ACC112 (cell line): ENCODE measurements around the gene TMED9.

Source experiments
- H2AFZ ChIP-seq: fragments of 200-600 bp; sonication (generic); one replicate; pipeline ENCODE4 v1.6.0; 2017; ENCODE audit warnings: antibody characterized with exemption, low read length; ENCODE audit not compliant: unreplicated experiment
- H3K27ac ChIP-seq: fragments of 200-600 bp; sonication (generic); 2 replicates; pipeline ENCODE4 v1.5.1; 2014; ENCODE audit warnings: low read depth, mild to moderate bottlenecking, antibody characterized with exemption, low read length, moderate library complexity
- H3K27me3 ChIP-seq: fragments of 200-600 bp; sonication (generic); 2 replicates; pipeline ENCODE4 v1.6.1; 2014; ENCODE audit warnings: mild to moderate bottlenecking, antibody characterized with exemption, low read length, moderate library complexity, mixed read lengths; ENCODE audit not compliant: insufficient read depth
- H3K36me3 ChIP-seq: fragments of 200-600 bp; sonication (generic); 2 replicates; pipeline ENCODE4 v1.6.1; 2016; ENCODE audit warnings: mild to moderate bottlenecking, antibody characterized with exemption, low read length, moderate library complexity, mixed read lengths; ENCODE audit not compliant: insufficient read depth
- H3K4me1 ChIP-seq: fragments of 200-600 bp; sonication (generic); one replicate; pipeline ENCODE4 v1.6.1; 2016; ENCODE audit warnings: low read length, mixed read lengths; ENCODE audit not compliant: insufficient read depth, unreplicated experiment, control insufficient read depth
- H3K4me3 ChIP-seq: fragments of 200-600 bp; sonication (generic); 2 replicates; pipeline ENCODE4 v1.5.1; 2014; ENCODE audit warnings: mild to moderate bottlenecking, low read depth, low read length
- H3K79me2 ChIP-seq: fragments of 200-600 bp; sonication (generic); one replicate; pipeline ENCODE4 v1.6.0; 2016; ENCODE audit warnings: low read length; ENCODE audit not compliant: control insufficient read depth, unreplicated experiment, insufficient read depth

The TMED9 gene

GRCh38 chr5:177605667-177606066, 13.7 kb downstream of the TMED9 start:
- Histone ChIP-seq H3K4me3 (no peak overlapping the region), H3K27ac (no peak overlapping the region), H3K27me3 (no peaks in the 10 kb centered on the region), H3K36me3 (no peaks in the 10 kb centered on the region), H3K4me1 (peaks cover 5% of the 10 kb centered on the region), H2AFZ (no peak overlapping the region), H3K79me2 (peaks cover 11% of the 10 kb centered on the region)

GRCh38 chr5:177606071-177607051, 14.4 kb downstream of the TMED9 start:
- peaks cover 4% of the 10 kb centered on the region for H3K79me2 ChIP-seq
- no peaks in the 10 kb centered on the region for H3K27me3 ChIP-seq
- H3K4me1 ChIP-seq, result no peaks in the 10 kb centered on the region
- H3K4me3 ChIP-seq, result no peak overlapping the region
- no peak overlapping the region for H2AFZ ChIP-seq
- no peaks in the 10 kb centered on the region for H3K36me3 ChIP-seq
- no peak overlapping the region for H3K27ac ChIP-seq

GRCh38 chr5:177607115-177607451, 15.1 kb downstream of the TMED9 start:
- Histone ChIP-seq H3K27me3 (no peaks in the 10 kb centered on the region), H3K4me1 (no peaks in the 10 kb centered on the region), H3K79me2 (no peaks in the 10 kb centered on the region), H3K27ac (no peak overlapping the region), H3K36me3 (no peaks in the 10 kb centered on the region), H3K4me3 (no peak overlapping the region), H2AFZ (no peak overlapping the region)

- no peak overlapping the region for H2AFZ ChIP-seq
- no peak overlapping the region for H3K4me3 ChIP-seq
- no peaks in the 10 kb centered on the region for H3K27me3 ChIP-seq
- no peaks in the 10 kb centered on the region for H3K79me2 ChIP-seq
- no peak overlapping the region for H3K27ac ChIP-seq
- no peaks in the 10 kb centered on the region for H3K36me3 ChIP-seq
- no peaks in the 10 kb centered on the region for H3K4me1 ChIP-seq
These were observed 15.6 kb downstream of the TMED9 start for GRCh38 chr5:177607452-177608192.

- Histone ChIP-seq H3K27me3 (no peaks in the 10 kb centered on the region), H3K27ac (no peak overlapping the region), H3K4me1 (no peaks in the 10 kb centered on the region), H3K36me3 (no peaks in the 10 kb centered on the region), H2AFZ (no peak overlapping the region), H3K4me3 (no peak overlapping the region), H3K79me2 (no peaks in the 10 kb centered on the region)
These were observed 16.5 kb downstream of the TMED9 start for GRCh38 chr5:177608243-177609075.

- Histone ChIP-seq H3K4me3 (no peak overlapping the region), H3K27me3 (no peaks in the 10 kb centered on the region), H3K4me1 (no peaks in the 10 kb centered on the region), H2AFZ (no peak overlapping the region), H3K79me2 (no peaks in the 10 kb centered on the region), H3K27ac (no peak overlapping the region), H3K36me3 (no peaks in the 10 kb centered on the region)
These were observed 17.4 kb downstream of the TMED9 start for GRCh38 chr5:177609076-177610059.

GRCh38 chr5:177610131-177610769, 18.2 kb downstream of the TMED9 start:
- Histone ChIP-seq H3K36me3 (no peaks in the 10 kb centered on the region), H3K79me2 (no peaks in the 10 kb centered on the region), H3K4me1 (no peaks in the 10 kb centered on the region), H3K27me3 (no peaks in the 10 kb centered on the region), H3K4me3 (no peak overlapping the region), H3K27ac (no peak overlapping the region), H2AFZ (no peak overlapping the region)

- Histone ChIP-seq H3K36me3 (no peaks in the 10 kb centered on the region), H2AFZ (no peak overlapping the region), H3K4me1 (no peaks in the 10 kb centered on the region), H3K79me2 (no peaks in the 10 kb centered on the region), H3K4me3 (no peak overlapping the region), H3K27ac (no peak overlapping the region), H3K27me3 (no peaks in the 10 kb centered on the region)
These were observed 18.9 kb downstream of the TMED9 start for GRCh38 chr5:177610770-177611445.
